ENCODE data around the gene MOSMO.
"Not testable (repeated sequence)": the region's sequence is repeated elsewhere in the genome, so short reads cannot be mapped to it uniquely, and the experiment has no call there.

Gene MOSMO

GRCh38 chr16:22002047-22002446 lies 5.9 kb upstream of the MOSMO start:
- not testable (repeated sequence) for DNase-seq (ENCODE audit: low read depth in 3 of 3, low spot score in 1 of 3)

- no peak for DNase-seq (ENCODE audit: low read depth in 3 of 3, low spot score in 1 of 3)
These were observed 4.7 kb upstream of the MOSMO start for GRCh38 chr16:22003195-22003594.

GRCh38 chr16:22004341-22004740 lies 3.6 kb upstream of the MOSMO start:
- DNase-seq (ENCODE audit: low read depth in 3 of 3, low spot score in 1 of 3) = no peak

GRCh38 chr16:22005746-22006145 lies 2.2 kb upstream of the MOSMO start:
- no peak for DNase-seq (ENCODE audit: low read depth in 3 of 3, low spot score in 1 of 3)

GRCh38 chr16:22006636-22007035 lies 1.3 kb upstream of the MOSMO start:
- DNase-seq (ENCODE audit: low read depth in 3 of 3, low spot score in 1 of 3) = no peak

GRCh38 chr16:22007159-22007508 lies 777 bp upstream of the MOSMO start:
- DNase-seq (ENCODE audit: low read depth in 3 of 3, low spot score in 1 of 3) = no peak

GRCh38 chr16:22008215-22009059 lies 526 bp downstream of the MOSMO start:
- DNase-seq (ENCODE audit: low read depth in 3 of 3, low spot score in 1 of 3) = no peak

- no peak for DNase-seq (ENCODE audit: low read depth in 3 of 3, low spot score in 1 of 3)
These were observed 3.0 kb downstream of the MOSMO start for GRCh38 chr16:22010902-22011301.

GRCh38 chr16:22012241-22012640 lies 4.3 kb downstream of the MOSMO start:
- no peak for DNase-seq (ENCODE audit: low read depth in 3 of 3, low spot score in 1 of 3)

- DNase-seq (ENCODE audit: low read depth in 3 of 3, low spot score in 1 of 3) = no peak
These were observed 5.6 kb downstream of the MOSMO start for GRCh38 chr16:22013486-22013885.

GRCh38 chr16:22014271-22014873 lies 6.5 kb downstream of the MOSMO start:
- no peak for DNase-seq (ENCODE audit: low read depth in 3 of 3, low spot score in 1 of 3)

- no peak for DNase-seq (ENCODE audit: low read depth in 3 of 3, low spot score in 1 of 3)
These were observed 9.0 kb downstream of the MOSMO start for GRCh38 chr16:22016927-22017326.

- no peak for DNase-seq (ENCODE audit: low read depth in 3 of 3, low spot score in 1 of 3)
These were observed 10.6 kb downstream of the MOSMO start for GRCh38 chr16:22018559-22018958.

- no peak for DNase-seq (ENCODE audit: low read depth in 3 of 3, low spot score in 1 of 3)
These were observed 14.2 kb downstream of the MOSMO start for GRCh38 chr16:22022151-22022550.

GRCh38 chr16:22023505-22023904 lies 15.6 kb downstream of the MOSMO start:
- DNase-seq (ENCODE audit: low read depth in 3 of 3, low spot score in 1 of 3) = no peak

GRCh38 chr16:22024785-22025184 lies 16.9 kb downstream of the MOSMO start:
- not testable (repeated sequence) for DNase-seq (ENCODE audit: low read depth in 3 of 3, low spot score in 1 of 3)

GRCh38 chr16:22027633-22028032 lies 19.7 kb downstream of the MOSMO start:
- no peak for DNase-seq (ENCODE audit: low read depth in 3 of 3, low spot score in 1 of 3)

GRCh38 chr16:22029632-22030031 lies 21.7 kb downstream of the MOSMO start:
- no peak for DNase-seq (ENCODE audit: low read depth in 3 of 3, low spot score in 1 of 3)

- no peak for DNase-seq (ENCODE audit: low read depth in 3 of 3, low spot score in 1 of 3)
These were observed 22.3 kb downstream of the MOSMO start for GRCh38 chr16:22030087-22030812.

- no peak for DNase-seq (ENCODE audit: low read depth in 3 of 3, low spot score in 1 of 3)
These were observed 23.7 kb downstream of the MOSMO start for GRCh38 chr16:22031483-22032083.

- DNase-seq (ENCODE audit: low read depth in 3 of 3, low spot score in 1 of 3) = no peak
These were observed 26.6 kb downstream of the MOSMO start for GRCh38 chr16:22034503-22034902.

- DNase-seq (ENCODE audit: low read depth in 3 of 3, low spot score in 1 of 3) = no peak
These were observed 27.2 kb downstream of the MOSMO start for GRCh38 chr16:22035153-22035552.

Measured in stimulated activated CD4-positive, alpha-beta T cell treated with anti-CD3 and anti-CD28 coated beads, TNF-alpha, amount 100 ng/mL, for 1 hour (primary cell).